Hepatocyte (in vitro differentiated cells): ENCODE results near the gene AOAH. TPM values are rescaled to one million over a fixed set of nuclear protein-coding genes. Genes with fewer than 3 reads are reported as not detected.

Experiments used
- DNase-seq: peaks from one replicate; pipeline ENCODE4 v3.0.0-alpha.2; 2016; ENCODE audit warnings: low spot score
- H2AFZ ChIP-seq: fragments of 200-600 bp; sonication (generic); 2 replicates; pipeline ENCODE4 v1.6.0; 2016; ENCODE audit warnings: antibody characterized with exemption, mild to moderate bottlenecking
- H3K27ac ChIP-seq: fragments of 200-600 bp; sonication (generic); 2 replicates; pipeline ENCODE4 v1.5.1; 2016; ENCODE audit warnings: mild to moderate bottlenecking
- H3K27me3 ChIP-seq: fragments of 200-600 bp; sonication (generic); 2 replicates; pipeline ENCODE4 v1.6.1; 2016
- H3K36me3 ChIP-seq: fragments of 200-600 bp; sonication (generic); replicated peaks from 2 replicates; pipeline ENCODE4 v1.5.1; 2016; ENCODE audit warnings: low read depth; ENCODE audit not compliant: insufficient read depth
- H3K4me1 ChIP-seq: fragments of 200-600 bp; sonication (generic); 2 replicates; pipeline ENCODE4 v1.5.1; 2016; ENCODE audit warnings: mild to moderate bottlenecking, moderate library complexity; ENCODE audit not compliant: insufficient read depth
- H3K4me2 ChIP-seq: fragments of 200-600 bp; sonication (generic); 2 replicates; pipeline ENCODE4 v1.6.0; 2016
- H3K4me3 ChIP-seq: fragments of 200-600 bp; sonication (generic); 2 replicates; pipeline ENCODE4 v1.5.1; 2016; ENCODE audit warnings: mild to moderate bottlenecking
- H3K79me2 ChIP-seq: fragments of 200-600 bp; sonication (generic); 2 replicates; pipeline ENCODE4 v1.6.0; 2017; ENCODE audit warnings: mild to moderate bottlenecking
- H3K9me2 ChIP-seq: fragments of 200-600 bp; sonication (generic); replicated peaks from 2 replicates; pipeline ENCODE4 v1.6.0; 2017; ENCODE audit warnings: mild to moderate bottlenecking; ENCODE audit not compliant: insufficient read depth
- H3K9me3 ChIP-seq: fragments of 200-600 bp; sonication (generic); 2 replicates; pipeline ENCODE4 v1.5.1; 2016; ENCODE audit warnings: low read depth, mild to moderate bottlenecking
- H4K20me1 ChIP-seq: fragments of 200-600 bp; sonication (generic); 2 replicates; pipeline ENCODE4 v1.6.0; 2016; ENCODE audit warnings: mild to moderate bottlenecking; ENCODE audit not compliant: insufficient read depth, poor library complexity, severe bottlenecking
- CTCF ChIP-seq: fragments of 200-600 bp; sonication (generic); IDR thresholded peaks from 2 replicates; pipeline ENCODE4 v1.5.1; 2016; ENCODE audit warnings: antibody characterized with exemption, mild to moderate bottlenecking; ENCODE audit not compliant: poor library complexity
- EZH2 ChIP-seq: fragments of 200-600 bp; sonication (generic); IDR thresholded peaks from 2 replicates; pipeline ENCODE4 v1.6.1; 2016; ENCODE audit warnings: antibody characterized with exemption, mild to moderate bottlenecking, borderline replicate concordance
- EZH2phosphoT487 ChIP-seq: fragments of 200-600 bp; sonication (generic); IDR thresholded peaks from one replicate; pipeline ENCODE4 v1.6.1; 2018; ENCODE audit warnings: antibody characterized with exemption, mild to moderate bottlenecking, low read depth, moderate library complexity; ENCODE audit not compliant: unreplicated experiment, severe bottlenecking
- WGBS: methylation state at CpG from one replicate; pipeline ENCODE4 v1.1.6; 2016; ENCODE audit warnings: low lambda C conversion rate; ENCODE audit errors: missing lambda C conversion rate; 5-methylcytosine and 5-hydroxymethylcytosine counted together
- polyA plus RNA-seq: library from polyadenylated mRNA; unstranded; fragments of >200 nt; fragmentation: Nextera tagmentation; extraction: Ambion mirVana; gene quantifications from 2 replicates; pipeline ENCODE4 v1.2.1, GENCODE V29; 2016
- total RNA-seq: library from RNA; depleted of rRNA; stranded (reverse); fragments of >200 nt; gene quantifications from 2 replicates; pipeline ENCODE4 v1.2.3, GENCODE V29; 2014

Gene AOAH
- total and polyA plus RNA-seq, 2 experiments from 2014 or later, result 2.4 to 3.9 TPM

DNA sequence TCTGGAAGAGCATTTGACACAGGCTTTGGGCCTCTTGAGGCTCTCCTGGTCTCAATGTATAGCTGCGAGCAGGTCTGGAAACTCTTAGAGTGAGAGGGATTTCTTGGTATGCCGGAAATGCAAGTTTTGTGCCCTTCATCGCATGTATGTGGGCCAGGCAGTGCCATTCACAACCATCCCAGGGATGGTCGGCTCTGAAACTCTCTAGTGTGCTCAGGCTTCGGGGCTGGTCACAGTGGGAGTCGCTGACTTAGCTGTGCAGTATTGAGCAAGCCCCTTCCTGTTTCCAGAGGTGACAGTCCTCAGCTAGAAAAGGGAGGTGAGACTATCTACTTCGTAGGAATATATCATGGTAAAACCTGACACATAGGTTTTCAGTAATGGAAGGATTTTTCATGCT lies 2.0 kb upstream of the AOAH start:
- Histone ChIP-seq H3K27me3 (no peaks in the 10 kb centered on the region), H3K79me2 (no peaks in the 10 kb centered on the region), H3K4me3 (no peak overlapping the region), H3K4me1 (no peaks in the 10 kb centered on the region), H3K4me2 (no peak overlapping the region), H3K9me2 (no peaks in the 10 kb centered on the region), H3K9me3 (no peaks in the 10 kb centered on the region), H3K36me3 (no peaks in the 10 kb centered on the region), H3K27ac (no peak overlapping the region), H2AFZ (no peak overlapping the region), H4K20me1 (no peaks in the 10 kb centered on the region)
- WGBS, result 93% methylated on average over 7 of the region's 7 CpGs
- DNase-seq, result no peak
- no peak for TF ChIP-seq CTCF
- no peak for TF ChIP-seq EZH2
- TF ChIP-seq EZH2phosphoT487, result no peak

- no peak for TF ChIP-seq CTCF
- H2AFZ ChIP-seq, result no peak overlapping the region
- H3K79me2 ChIP-seq, result no peaks in the 10 kb centered on the region
- H3K4me1 ChIP-seq, result no peaks in the 10 kb centered on the region
- no peaks in the 10 kb centered on the region for H3K9me3 ChIP-seq
- no peak overlapping the region for H3K27ac ChIP-seq
- no peaks in the 10 kb centered on the region for H4K20me1 ChIP-seq
- no peaks in the 10 kb centered on the region for H3K9me2 ChIP-seq
- no peak overlapping the region for H3K4me3 ChIP-seq
- no peaks in the 10 kb centered on the region for H3K36me3 ChIP-seq
- WGBS, result 79% methylated on average over 2 of the region's 2 CpGs
- no peak for DNase-seq
- H3K27me3 ChIP-seq, result no peaks in the 10 kb centered on the region
- H3K4me2 ChIP-seq, result no peak overlapping the region
These were observed 702 bp upstream of the AOAH start for GRCh38 chr7:36724996-36725395.

DNA sequence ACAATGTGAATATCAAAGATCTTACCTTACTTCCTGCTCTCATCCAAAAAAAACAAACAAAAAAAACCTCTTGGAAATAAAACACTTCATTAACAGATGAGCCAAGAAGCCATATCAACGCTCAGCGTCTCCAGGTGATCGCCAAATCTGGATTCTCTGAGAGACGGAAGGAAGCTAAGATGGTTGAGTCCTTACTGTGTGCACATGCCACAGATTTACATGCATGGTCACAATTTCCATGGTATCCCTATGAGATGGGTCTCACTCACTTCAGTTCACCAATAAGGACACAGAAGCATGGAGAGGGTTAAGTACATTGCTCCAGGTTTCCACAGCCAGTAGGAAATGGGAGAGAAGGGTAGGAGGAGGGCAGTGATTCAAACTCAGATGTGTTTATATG lies 1.0 kb downstream of the AOAH start:
- Histone ChIP-seq H4K20me1 (no peaks in the 10 kb centered on the region), H3K9me2 (no peaks in the 10 kb centered on the region), H3K27ac (no peak overlapping the region), H3K4me3 (no peak overlapping the region), H3K9me3 (no peaks in the 10 kb centered on the region), H3K36me3 (no peaks in the 10 kb centered on the region), H3K4me1 (no peaks in the 10 kb centered on the region), H3K4me2 (no peak overlapping the region), H3K79me2 (no peaks in the 10 kb centered on the region), H2AFZ (no peak overlapping the region), H3K27me3 (no peaks in the 10 kb centered on the region)
- DNase-seq, result no peak
- 96% methylated on average over 4 of the region's 4 CpGs for WGBS
- no peak for TF ChIP-seq EZH2
- TF ChIP-seq CTCF, result no peak
- TF ChIP-seq EZH2phosphoT487, result no peak

DNA sequence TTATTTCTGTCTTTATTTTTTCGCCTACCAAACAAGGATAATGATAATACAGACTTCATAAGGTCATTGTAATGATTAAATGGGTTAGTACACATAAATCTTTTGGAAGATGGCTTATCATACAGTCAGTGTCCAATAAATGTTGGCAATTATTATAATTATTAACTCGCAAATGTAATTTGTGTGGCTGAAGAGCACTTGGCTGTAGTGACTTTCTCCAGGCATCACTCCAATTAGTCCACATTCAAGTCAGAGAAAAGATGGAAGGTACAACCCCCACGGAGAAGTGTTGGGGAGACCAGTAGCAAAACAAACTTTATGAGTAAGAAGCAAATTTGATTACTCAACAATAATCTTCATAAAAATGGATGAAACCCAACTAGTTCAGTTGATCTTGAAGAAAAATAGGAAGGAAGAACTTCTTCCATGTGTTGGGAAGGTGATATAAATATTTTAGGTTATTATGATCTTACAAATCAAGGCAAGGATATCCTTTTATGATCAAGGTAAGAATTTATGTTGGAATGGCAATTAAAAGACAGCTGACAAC lies 5.1 kb downstream of the AOAH start:
- no peak for TF ChIP-seq EZH2
- no peak for TF ChIP-seq EZH2phosphoT487
- no peak for TF ChIP-seq CTCF
- Histone ChIP-seq H3K4me3 (no peak overlapping the region), H3K27me3 (no peaks in the 10 kb centered on the region), H3K9me2 (no peaks in the 10 kb centered on the region), H3K9me3 (no peaks in the 10 kb centered on the region), H3K4me1 (no peaks in the 10 kb centered on the region), H3K4me2 (no peak overlapping the region), H3K27ac (no peak overlapping the region), H3K36me3 (no peaks in the 10 kb centered on the region), H2AFZ (no peak overlapping the region), H3K79me2 (no peaks in the 10 kb centered on the region), H4K20me1 (no peaks in the 10 kb centered on the region)
- WGBS, result 91% methylated on average over 3 of the region's 3 CpGs
- no peak for DNase-seq
